HL-60 (cell line): ENCODE data around the gene KSR1.

ENCODE experiments used
- DNase-seq, 2 experiments: peaks; one replicate each; pipeline ENCODE4 v3.0.0-alpha.2; 2010 to 2020; ENCODE audit warnings: low read depth in 1 of 2, low spot score in 1 of 2
- H3K27ac ChIP-seq: fragments of 250-450 bp; sonication (Bioruptor Pico); replicated peaks from 2 replicates; pipeline ENCODE4 v1.5.1; 2020; ENCODE audit warnings: mild to moderate bottlenecking, moderate library complexity
- H3K27me3 ChIP-seq: fragments of 250-450 bp; sonication (Bioruptor Pico); 2 replicates; pipeline ENCODE4 v1.5.1; 2021; ENCODE audit warnings: mild to moderate bottlenecking, moderate library complexity; ENCODE audit not compliant: insufficient read depth, poor library complexity, severe bottlenecking
- H3K4me3 ChIP-seq: replicated peaks from 2 replicates; pipeline ENCODE4 v1.5.1; 2011; ENCODE audit warnings: mild to moderate bottlenecking, control low read depth, low read length; ENCODE audit not compliant: insufficient read depth
- GABPA ChIP-seq: IDR thresholded peaks from 2 replicates; pipeline ENCODE4 v1.6.1; 2012; ENCODE audit warnings: low read depth
- POLR2AphosphoS5 ChIP-seq: IDR thresholded peaks from 2 replicates; pipeline ENCODE4 v1.6.1; 2012; ENCODE audit warnings: low read depth
- SPI1 ChIP-seq: IDR thresholded peaks from 2 replicates; pipeline ENCODE4 v1.6.1; 2012; ENCODE audit warnings: low read depth, mild to moderate bottlenecking, borderline replicate concordance
- TF ChIP-seq, protein P1 (sequence below): IDR thresholded peaks from one replicate; pipeline ENCODE4 v1.5.1; 2011; ENCODE audit warnings: low read length, control low read depth, inconsistent platforms; ENCODE audit not compliant: insufficient read depth
- TF ChIP-seq, protein P2 (sequence below): IDR thresholded peaks from 2 replicates; pipeline ENCODE4 v1.6.1; 2012; ENCODE audit warnings: low read depth; ENCODE audit not compliant: insufficient replicate concordance

The KSR1 gene

GRCh38 chr17:27603880-27604794 is 147.9 kb downstream of the KSR1 start:
- no peak overlapping the region for H3K4me3 ChIP-seq
- no peak for DNase-seq
- no peak overlapping the region for H3K27ac ChIP-seq
- no peaks in the 10 kb centered on the region for H3K27me3 ChIP-seq
- TF ChIP-seq SPI1 = no peak
- no peak for TF ChIP-seq GABPA
- TF ChIP-seq, protein P1, sequence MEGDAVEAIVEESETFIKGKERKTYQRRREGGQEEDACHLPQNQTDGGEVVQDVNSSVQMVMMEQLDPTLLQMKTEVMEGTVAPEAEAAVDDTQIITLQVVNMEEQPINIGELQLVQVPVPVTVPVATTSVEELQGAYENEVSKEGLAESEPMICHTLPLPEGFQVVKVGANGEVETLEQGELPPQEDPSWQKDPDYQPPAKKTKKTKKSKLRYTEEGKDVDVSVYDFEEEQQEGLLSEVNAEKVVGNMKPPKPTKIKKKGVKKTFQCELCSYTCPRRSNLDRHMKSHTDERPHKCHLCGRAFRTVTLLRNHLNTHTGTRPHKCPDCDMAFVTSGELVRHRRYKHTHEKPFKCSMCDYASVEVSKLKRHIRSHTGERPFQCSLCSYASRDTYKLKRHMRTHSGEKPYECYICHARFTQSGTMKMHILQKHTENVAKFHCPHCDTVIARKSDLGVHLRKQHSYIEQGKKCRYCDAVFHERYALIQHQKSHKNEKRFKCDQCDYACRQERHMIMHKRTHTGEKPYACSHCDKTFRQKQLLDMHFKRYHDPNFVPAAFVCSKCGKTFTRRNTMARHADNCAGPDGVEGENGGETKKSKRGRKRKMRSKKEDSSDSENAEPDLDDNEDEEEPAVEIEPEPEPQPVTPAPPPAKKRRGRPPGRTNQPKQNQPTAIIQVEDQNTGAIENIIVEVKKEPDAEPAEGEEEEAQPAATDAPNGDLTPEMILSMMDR = no peak
- TF ChIP-seq, protein P2, sequence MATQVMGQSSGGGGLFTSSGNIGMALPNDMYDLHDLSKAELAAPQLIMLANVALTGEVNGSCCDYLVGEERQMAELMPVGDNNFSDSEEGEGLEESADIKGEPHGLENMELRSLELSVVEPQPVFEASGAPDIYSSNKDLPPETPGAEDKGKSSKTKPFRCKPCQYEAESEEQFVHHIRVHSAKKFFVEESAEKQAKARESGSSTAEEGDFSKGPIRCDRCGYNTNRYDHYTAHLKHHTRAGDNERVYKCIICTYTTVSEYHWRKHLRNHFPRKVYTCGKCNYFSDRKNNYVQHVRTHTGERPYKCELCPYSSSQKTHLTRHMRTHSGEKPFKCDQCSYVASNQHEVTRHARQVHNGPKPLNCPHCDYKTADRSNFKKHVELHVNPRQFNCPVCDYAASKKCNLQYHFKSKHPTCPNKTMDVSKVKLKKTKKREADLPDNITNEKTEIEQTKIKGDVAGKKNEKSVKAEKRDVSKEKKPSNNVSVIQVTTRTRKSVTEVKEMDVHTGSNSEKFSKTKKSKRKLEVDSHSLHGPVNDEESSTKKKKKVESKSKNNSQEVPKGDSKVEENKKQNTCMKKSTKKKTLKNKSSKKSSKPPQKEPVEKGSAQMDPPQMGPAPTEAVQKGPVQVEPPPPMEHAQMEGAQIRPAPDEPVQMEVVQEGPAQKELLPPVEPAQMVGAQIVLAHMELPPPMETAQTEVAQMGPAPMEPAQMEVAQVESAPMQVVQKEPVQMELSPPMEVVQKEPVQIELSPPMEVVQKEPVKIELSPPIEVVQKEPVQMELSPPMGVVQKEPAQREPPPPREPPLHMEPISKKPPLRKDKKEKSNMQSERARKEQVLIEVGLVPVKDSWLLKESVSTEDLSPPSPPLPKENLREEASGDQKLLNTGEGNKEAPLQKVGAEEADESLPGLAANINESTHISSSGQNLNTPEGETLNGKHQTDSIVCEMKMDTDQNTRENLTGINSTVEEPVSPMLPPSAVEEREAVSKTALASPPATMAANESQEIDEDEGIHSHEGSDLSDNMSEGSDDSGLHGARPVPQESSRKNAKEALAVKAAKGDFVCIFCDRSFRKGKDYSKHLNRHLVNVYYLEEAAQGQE = no peak
- no peak for TF ChIP-seq POLR2AphosphoS5

GRCh38 chr17:27605409-27605808 is 149.2 kb downstream of the KSR1 start:
- Histone ChIP-seq H3K27ac (no peak overlapping the region), H3K4me3 (no peak overlapping the region), H3K27me3 (no peaks in the 10 kb centered on the region)
- no peak for DNase-seq
- no peak for TF ChIP-seq GABPA
- TF ChIP-seq, protein P1 = no peak
- no peak for TF ChIP-seq SPI1
- TF ChIP-seq, protein P2 = no peak

GRCh38 chr17:27607521-27608091 is 151.4 kb downstream of the KSR1 start:
- Histone ChIP-seq H3K27ac (no peak overlapping the region), H3K27me3 (no peaks in the 10 kb centered on the region), H3K4me3 (no peak overlapping the region)
- no peak for DNase-seq
- no peak for TF ChIP-seq SPI1
- TF ChIP-seq GABPA = no peak
- no peak for TF ChIP-seq POLR2AphosphoS5
- TF ChIP-seq, protein P1 = no peak
- TF ChIP-seq, protein P2 = no peak
